DMS114 treated with DMSO at 0.1 percent for 48 hours (cell line): Measurements from ENCODE around the gene KDSR.

Experiments
- DNase-seq: peaks from one replicate; lab custom pipeline; 2025; ENCODE audit not compliant: unreplicated experiment; lab: John Stamatoyannopoulos, UW

KDSR gene

GRCh38 chr18:63284827-63285733, 81.9 kb downstream of the KDSR start:
- DNase-seq: no peak

- DNase-seq: no peak
These were observed 82.7 kb downstream of the KDSR start for GRCh38 chr18:63284173-63284799.

- no peak for DNase-seq
These were observed 83.5 kb downstream of the KDSR start for GRCh38 chr18:63283305-63284094.

DNA sequence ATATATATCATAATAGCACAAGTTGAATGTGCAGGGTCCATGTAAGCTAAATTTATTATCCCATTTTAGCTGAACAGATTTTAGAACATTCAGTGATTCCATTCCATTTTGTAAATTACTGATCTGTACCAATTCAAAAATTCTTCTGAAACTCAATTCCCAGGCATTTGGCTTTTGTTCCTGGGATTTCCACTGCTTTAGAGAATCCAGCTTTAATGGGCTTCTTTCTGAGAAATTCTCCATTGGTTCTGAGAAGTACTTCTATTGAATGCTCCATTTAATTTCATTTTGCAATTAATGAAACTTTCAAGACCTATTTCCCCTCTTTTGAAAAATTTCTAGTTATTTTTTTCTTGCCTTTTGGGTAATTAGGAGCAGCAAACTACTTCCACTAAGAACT, 84.2 kb downstream of the KDSR start:
- DNase-seq: no peak
